Central memory CD4-positive, alpha-beta T cell (primary cell): ENCODE measurements around the gene ST7.

Experiments used
- DNase-seq: peaks from one replicate; pipeline ENCODE4 v3.0.0; 2022

Gene ST7

DNA sequence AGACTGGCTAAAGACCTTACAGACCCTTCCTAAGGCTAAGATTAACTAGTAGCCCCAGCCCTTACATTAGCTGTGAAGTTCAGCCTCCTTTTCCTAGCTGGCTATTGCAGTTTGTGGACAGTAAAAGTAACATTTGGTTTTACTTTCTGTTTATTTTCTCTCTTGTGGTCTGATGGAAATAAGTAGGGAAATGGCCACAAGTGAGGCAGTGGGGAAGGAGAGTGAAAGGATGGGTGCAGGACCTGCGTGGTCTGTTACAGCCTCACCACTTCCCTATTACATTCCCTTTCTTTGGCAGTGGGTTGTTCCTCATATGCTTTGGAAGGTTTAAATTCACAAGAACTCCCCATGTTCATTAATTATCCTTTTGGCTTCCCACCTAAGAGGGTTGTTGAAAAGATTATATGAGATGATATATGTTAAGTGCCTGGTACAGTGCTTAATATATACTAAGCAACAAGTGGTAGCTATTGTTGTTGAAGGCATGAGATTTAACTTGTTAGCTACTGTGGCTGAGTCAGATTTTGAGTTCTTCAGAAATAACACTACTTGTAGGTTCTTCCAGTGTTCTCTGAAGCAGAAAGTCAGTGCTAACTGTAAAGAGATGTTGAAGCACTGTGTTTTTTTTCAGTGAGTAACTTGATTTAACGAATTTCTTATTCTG, 181.7 kb downstream of the ST7 start:
- no peak for DNase-seq

- no peak for DNase-seq
Observed at GRCh38 chr7:117135553-117135891, 182.2 kb downstream of the ST7 start.

DNA sequence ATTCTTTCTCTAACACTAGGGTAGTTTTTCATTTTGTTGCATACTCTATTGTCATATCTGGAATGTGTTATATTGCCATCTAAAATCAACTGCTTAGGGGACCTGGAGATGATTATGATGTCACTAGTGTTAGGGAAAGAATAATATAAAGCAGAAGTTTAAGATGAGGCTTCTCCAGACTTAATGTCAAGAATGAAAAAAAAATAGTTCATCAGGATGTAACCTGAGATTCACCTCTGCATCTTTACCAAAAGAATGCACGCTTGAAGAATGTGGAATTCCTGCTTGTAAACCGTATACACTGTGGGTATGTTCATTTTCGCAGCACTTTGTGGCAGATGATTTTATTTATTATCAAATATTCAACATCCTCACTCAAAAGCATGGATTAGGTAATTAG, 184.6 kb downstream of the ST7 start:
- no peak for DNase-seq

- DNase-seq: no peak
Observed at GRCh38 chr7:117138495-117138894, 185.2 kb downstream of the ST7 start.

- DNase-seq: no peak
Observed at GRCh38 chr7:117138981-117139380, 185.7 kb downstream of the ST7 start.

- DNase-seq: no peak
Observed at GRCh38 chr7:117139397-117139984, 186.2 kb downstream of the ST7 start.

DNA sequence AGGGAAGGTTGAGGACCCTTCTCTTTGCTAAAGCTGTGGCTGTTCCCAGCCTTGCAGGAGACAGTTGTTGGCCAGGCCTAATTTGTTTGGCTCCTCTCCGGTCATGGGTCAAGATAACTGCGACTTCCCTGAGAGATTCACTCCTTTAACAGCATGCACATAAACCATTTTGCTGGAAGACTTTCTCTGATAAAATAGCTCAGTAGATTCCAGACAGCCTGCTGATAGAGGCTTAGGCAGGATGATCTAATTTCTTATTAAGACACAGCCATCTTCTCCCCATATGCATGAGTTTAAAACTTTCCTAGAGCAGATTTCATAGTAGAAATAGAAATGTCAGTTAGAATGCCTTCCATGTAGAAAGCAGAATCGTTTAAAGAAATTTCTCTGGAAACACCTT, 187.6 kb downstream of the ST7 start:
- no peak for DNase-seq

DNA sequence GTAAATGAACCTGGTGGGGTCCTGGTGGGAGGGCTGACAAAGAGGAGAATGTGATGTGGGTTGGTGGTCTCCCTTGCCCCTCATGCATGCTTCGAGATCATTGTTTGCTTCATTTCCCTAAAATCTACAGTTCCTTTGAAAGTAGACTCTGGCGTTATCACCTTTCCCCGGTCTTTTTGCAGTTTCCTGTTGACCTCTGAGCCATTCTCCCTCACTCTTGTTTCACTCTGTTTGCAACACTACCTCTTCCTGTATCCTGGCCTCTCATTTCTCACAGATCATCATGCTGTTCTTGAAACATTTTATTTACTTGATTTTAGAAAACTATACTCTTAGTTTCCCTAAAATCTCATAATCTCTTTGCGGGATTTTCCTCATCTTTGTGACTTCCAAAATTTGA, 189.8 kb downstream of the ST7 start:
- DNase-seq: no peak

DNA sequence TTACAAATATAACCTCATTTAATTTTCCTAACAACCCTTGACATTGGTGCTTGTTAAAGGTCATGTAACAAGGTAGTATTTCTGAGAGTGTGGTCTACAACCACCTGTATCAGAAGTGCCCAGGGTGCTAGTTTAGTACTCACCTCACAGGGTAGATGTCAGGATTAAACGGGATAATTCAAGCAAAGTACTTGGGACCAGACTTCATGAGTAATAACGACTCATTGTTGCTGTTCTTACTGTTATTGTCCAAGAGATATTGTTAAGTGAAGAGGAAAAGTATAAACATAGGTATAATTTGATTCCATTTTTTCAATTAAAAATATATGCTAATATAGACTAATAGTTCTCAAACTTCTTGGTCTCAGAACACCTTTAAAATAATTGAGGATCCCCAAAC, 190.3 kb downstream of the ST7 start:
- DNase-seq: no peak

GRCh38 chr7:117145333-117145732, 192.0 kb downstream of the ST7 start:
- no peak for DNase-seq

- no peak for DNase-seq
Observed at GRCh38 chr7:117146059-117146458, 192.8 kb downstream of the ST7 start.

- no peak for DNase-seq
Observed at GRCh38 chr7:117146511-117146910, 193.2 kb downstream of the ST7 start.

DNA sequence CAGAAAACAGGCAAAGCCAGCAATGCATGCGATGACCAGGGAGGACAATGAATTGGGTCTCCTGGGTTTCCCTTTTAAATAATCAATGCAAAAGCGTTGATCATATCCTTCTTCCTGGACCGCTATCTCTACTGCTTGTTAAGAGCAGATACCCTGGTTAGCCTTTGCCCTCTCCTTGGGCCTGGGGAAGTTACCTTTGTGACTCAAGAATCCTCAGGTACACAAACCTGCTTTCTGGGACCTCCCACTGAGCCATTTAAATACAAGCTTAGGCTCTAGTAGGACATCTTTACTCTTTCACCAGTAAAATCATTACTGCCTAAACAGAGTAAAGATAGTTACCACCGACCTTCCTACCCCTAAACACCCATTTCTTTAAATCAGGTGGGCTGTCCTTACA, 195.7 kb downstream of the ST7 start:
- DNase-seq: no peak

DNA sequence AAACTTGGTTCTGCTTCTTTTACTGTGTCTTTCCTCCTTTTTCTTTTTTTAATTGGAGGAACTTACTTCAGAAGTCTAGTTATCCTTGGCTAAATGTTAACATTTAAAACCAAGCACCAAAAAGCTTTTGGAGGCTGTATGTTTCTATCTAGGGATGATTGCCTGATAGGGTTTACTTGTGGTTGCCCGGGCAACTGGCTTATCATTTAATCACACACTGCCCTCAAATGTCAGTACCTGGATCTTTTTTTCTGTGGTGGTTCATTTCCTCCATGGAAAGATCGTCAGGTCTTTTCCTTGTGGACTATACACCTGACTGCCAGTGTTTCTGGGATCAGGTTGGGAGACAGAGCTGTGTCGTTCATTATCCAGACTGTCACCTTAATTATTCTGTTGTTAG, 196.4 kb downstream of the ST7 start:
- DNase-seq: no peak

DNA sequence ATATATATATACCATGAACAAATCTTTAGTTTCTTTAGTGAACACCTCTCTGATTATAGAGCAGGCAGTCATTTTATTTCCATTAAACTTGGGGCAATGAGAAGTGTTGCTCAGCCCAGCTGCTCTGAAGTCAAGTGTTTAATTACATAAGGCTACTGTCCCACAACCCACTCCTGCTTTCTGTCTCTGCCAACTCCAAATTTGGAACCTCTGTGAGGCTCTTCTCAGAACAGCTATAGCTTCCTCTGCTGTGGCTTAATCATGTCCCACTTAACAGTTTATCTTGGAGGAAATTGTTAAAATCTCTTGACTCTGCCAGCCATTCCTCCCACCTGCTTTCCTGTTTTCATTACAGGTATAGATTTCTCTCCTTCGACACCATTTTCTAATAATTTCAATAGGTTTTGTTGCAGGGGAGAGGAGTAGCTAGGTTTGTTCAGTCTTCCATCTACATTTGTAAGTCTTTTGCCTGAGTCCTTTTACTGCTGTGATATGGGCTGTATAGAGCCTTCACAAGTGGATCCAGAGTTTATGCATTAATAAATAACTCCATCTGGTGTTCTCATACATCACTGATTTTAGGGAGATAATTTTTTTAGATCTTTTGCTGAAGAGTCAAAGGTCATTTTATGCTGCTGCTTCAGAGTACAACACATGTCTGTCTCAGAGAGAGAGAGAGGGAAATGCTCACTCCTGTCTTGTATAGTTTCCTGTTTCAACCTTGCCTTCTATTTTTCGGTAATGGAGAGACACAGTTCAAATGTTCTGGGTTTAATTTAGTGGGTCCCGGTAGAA, 199.1 kb downstream of the ST7 start:
- no peak for DNase-seq

DNA sequence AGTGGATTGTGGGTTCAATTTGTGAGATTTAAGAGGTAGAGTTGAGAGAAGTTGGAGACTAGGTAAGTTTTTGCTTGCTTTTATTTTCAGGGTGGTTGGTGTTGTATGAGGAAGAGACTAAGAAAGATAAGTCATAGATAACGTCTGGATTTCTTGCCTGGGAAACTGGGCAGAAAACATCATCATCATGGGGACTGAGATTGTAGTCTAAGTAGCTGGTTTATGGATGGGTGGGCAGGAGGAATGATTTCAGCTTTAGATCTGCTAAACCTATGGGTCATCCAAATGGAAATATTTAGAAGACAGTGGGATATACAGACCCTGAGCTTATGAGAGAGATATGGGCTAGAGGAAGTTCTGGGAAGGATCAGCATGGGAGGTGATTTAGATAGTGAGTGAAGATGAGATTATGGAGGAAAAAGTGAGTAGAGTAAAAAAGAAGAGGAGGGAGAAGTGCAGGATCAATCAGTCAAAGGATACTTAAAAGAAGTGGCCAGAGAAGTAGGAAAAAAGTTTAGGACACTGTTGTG, 199.8 kb downstream of the ST7 start:
- no peak for DNase-seq

GRCh38 chr7:117154721-117155120, 201.4 kb downstream of the ST7 start:
- no peak for DNase-seq

- no peak for DNase-seq
Observed at GRCh38 chr7:117155694-117156093, 202.4 kb downstream of the ST7 start.

- DNase-seq: no peak
Observed at GRCh38 chr7:117157241-117158209, 204.2 kb downstream of the ST7 start.

DNA sequence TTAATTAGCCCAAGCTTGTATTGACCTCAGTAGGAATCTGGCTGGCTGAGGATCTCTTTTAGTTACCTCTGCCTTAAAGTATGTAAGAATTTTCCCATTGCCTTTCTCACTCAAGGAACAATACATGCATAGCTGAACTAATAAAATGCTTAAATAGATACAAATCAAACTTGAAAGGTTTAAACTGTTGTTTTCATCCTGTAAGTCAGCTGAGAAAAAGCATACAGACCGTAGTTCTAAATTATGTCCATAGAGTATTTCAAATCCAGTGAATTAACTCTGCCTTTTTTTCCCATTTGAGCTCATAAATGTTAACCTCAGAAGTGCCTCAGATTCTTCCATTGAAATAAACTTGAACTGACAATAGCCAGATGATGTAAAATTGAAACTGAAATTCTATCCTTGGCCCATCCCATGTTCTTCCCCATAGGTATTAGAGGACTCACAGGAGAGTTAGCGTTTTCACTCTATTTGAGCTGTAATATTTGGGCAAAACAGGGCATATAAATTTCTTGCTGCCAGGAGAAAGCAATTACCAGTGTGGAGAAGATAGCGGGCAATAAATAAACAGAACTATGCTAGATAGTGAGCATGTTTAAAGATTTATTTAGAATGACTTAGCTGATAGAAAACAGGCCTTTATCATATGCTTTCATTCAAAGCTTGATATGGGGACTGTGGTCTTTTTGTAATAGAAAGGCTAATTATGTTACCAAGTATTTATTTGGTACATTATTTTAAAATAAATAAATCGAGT, 205.8 kb downstream of the ST7 start:
- DNase-seq: no peak

DNA sequence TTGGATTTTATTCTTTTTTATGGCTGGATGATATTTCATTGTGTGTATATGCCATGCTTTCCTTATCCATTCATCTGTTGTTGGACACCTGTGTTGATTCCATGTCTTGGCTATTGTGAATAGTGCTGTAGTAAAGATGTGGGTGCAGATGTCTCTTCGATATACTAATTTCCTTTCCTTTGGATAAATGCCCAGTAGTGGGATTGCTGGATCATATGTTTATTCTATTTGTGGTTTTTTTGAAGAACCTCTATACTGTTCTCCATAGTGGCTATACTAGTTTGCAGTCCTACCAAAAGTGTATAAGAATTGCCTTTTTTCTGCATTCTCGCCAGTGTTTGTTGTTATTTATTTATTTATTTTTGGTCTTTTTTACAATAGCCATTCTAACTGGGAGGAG, 209.8 kb downstream of the ST7 start:
- DNase-seq: no peak

- DNase-seq: no peak
Observed at GRCh38 chr7:117164620-117165019, 211.3 kb downstream of the ST7 start.
